GM19238 (cell line): ENCODE results near the gene MBD6.
A peak's percentile ranks its signal among the peaks of the same experiment; 100 is the strongest.

Source experiments
- DNase-seq: peaks from one replicate; pipeline ENCODE4 v3.0.0; 2011; ENCODE audit warnings: low spot score; ENCODE audit not compliant: insufficient read length

The MBD6 gene

DNA sequence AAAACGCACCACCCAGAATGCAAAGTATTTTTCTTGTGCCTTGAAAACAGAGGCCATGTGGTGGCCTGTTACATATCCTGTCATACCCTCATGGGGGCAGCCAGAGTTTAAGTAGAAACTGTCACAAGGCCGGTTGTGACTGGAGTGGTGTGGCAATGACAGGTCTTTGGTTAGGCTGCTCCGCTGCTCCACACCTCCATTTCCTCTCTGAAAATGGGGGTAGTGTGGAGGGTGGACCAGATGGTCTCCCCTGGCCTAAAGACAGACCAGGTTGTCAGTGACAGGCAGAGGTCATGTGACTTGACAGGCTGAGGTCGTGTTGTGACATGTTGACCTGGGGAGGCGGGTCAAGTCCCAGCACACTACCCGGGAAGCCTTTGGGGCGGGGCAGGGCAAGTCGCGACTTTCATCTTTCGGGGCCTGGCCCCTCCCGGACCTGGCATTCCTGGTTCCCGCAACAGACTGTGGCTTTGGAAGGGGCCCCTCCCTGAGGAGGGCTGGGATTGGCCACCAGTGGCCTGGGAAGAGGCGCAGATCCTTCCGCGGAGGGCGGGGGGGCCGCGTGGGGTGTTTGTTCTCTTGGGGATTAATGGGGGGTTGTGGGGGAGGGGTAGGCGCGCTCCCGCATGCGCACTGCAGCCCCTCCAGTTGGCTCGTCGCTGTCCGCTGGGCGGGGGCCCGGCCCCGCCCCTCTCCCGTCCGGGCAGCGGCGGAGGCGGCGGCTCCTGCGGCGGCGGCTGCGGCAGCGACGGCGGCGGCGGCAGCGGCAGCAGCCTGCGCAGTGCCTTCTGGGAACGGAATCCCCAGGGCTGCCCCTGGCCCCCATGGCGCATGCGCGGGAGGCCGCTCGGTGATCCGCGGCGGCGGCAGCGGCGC is at the start of gene MBD6:
Gene MBD6 (plus strand): TSS at position 814 of the 876 bp plus-strand sequence. CDS start 1,480 bp downstream, outside the sequence.
- DNase-seq = peak; percentile 96

GRCh38 chr12:57473392-57473791 is 49.2 kb upstream of the MBD6 start:
- no peak for DNase-seq

DNA sequence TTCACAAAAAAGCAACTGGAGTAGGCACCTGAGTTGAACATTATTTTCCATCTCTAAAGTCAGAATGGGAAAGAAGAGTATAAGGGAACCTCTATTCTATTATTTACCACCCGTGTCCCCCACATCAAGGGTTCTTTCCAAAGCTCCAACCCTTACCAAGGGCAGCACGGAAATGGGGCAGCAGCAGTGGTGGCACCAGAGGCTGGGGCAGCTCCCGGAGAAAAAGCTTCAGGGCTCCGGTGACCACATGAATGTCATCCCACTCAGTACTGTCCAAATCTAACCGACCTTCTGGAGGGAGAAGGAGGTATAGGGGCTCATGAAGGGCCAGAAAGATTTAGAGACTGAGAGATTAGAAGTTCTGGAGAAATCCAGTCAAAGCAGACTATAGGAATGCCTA is 48.7 kb upstream of the MBD6 start:
- DNase-seq = no peak

DNA sequence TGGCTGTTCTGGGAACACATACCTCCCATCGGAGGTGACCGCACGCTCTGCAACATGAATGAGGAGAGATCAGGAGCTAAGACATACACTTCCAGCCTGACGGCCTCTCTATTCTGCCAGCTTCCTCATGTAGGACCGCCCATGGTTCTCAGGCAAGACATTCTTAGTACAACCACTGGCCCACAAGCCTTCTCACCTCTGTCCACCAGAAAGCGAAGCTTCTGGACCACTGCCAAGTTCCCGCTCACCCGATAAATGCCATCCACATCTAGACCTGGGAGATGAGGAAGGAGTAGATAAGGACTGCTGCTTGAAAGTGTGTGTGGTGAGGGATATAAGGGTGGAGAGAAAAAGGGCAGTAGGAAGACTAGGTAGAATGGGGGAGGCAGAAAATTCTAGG is 48.2 kb upstream of the MBD6 start:
- no peak for DNase-seq

DNA sequence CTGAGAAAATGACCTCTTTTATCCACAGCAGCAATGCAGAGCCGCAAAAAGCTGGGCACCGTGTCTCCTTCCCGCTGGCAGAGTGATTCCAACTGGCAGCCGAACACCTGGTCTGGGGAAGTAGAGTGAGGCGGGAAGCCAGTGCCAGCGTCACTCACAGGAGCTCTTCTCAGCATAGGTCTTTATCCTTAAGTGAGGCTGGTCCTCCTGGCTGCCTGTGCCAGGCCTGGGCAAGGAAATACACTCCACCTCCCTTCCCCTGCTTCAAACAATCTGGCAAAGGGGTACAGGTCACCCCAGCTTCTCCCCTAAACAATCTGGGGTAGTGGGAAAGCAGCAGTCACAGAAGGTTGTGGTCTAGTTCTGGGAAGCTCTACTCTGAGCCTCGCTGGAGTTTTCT is 47.8 kb upstream of the MBD6 start:
- DNase-seq = no peak

- no peak for DNase-seq
Observed at GRCh38 chr12:57475271-57476161, 47.1 kb upstream of the MBD6 start.

- DNase-seq = peak; percentile 71
Observed at GRCh38 chr12:57476162-57476992, 46.2 kb upstream of the MBD6 start.

- DNase-seq = no peak
Observed at GRCh38 chr12:57476993-57477709, 45.5 kb upstream of the MBD6 start.

DNA sequence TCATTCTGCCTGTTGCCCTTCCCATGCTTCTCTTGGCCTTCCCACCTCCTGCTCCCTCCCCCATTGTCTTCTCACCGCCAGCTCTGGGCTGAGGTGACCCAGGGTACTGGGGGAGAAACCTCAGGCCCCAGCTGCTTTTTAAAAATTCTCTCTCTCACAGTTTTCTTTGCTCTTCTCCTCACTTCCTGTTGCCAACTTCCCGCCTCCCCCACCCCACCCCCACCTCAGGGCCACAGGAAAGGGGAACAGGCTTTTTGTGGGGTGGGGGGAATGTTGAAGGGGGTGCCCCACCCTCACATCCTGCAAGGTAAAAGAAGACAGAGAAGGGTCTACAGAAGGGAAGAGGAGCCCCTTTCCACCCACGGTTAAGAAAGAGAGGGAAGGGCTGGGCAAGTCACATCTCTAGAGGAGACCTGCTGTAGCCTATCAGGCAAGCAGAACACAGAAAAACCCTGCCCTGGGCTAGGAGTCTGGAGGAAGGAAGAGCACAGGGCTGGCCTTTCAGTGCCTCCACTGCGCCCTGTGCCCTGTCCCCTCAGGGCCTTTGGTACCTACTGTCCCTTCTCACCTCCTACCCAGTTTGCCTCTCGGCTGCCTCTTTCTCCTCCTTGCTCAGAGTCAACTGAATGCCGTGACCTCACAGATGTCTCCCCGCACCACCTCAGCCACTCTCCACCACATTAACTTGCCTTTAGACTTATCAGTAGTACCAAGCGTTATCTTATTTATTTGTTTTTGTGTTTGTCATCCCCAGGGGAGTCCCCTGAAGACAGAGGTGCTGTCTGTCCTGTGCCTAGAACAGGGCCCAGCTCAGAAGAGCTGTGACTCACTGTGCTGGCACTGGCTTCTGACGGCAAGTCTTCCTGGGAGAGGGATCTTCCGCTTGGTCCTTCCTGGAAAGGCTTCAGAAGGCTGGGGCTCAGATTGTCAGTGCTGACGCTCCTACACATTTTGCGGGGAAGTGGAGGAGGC is 44.6 kb upstream of the MBD6 start:
- peak; percentile 60 for DNase-seq

DNA sequence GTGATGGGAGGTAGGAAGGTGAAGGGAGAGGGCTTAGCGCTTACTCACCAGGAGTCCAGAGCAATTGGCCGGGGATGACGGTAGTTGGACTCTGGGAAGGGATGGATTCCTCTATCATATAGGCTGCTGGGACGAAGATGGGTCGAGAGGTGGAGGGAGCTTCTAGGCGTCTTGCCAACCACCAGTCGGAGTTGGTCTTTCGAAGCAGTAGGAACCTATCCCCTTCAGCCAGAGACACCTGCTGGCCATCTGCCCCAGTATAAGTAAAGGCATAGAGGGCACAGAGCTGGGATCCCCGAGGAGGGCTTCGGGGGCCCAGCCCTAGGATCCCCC is 43.6 kb upstream of the MBD6 start:
- DNase-seq = no peak

DNA sequence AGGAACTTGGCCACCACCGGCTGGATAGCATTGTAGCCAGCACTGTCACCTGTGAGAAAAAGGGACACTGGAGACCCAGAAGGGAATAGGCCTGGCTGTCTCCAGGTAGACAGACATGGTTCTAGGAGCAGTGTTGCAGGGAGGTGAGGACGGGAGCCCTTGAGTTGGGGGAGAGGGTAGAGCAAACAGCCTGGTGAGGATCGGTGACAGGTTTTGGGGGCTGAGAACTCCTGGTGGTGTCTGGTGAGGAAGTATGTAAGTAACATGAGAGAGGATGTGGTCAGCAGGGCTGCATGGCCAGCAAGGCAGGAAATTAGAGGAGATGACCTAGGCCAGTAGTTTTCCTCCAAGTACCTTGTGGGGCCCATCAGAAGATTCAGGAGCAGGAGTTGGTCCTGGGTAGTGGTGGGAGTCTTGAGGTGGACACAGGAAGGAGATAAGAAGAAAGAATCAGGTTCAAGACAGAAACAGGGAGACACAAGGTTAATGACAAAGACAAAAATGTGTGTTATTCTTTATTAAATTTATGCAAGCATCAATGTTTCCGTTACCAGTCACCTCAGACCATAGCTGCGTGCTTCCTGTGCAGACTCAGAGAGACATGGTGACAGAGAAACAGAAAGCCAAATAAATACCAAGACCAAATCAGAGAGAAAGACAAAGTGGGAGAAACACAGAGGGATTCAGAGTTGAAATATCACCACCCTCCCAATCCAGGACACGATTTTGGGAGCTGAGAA is 43.1 kb upstream of the MBD6 start, which contains the start of gene ARHGAP9:
Gene ARHGAP9 (minus strand): TSS at position 491 of the 740 bp plus-strand sequence. CDS start 460 bp downstream, at position 31.
- DNase-seq = peak; percentile 65

DNA sequence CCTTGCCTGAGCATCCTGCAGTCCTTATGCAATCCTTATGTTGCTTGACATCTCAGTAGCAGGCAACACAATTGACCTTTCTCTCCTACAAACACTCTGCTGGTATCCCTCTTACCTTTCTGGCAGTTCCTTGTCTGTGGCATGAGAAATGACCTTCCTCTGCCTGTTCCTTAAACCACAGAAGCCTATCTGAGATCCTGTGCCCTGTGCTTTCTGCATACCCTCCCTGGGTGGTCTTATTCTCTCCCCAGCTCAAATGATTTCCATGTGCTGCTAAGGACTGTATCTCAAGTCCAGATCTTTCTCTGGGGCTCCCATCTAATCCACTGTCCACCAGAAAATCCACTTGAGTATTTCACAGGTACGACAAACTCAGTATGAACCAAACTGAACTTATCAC is 41.0 kb upstream of the MBD6 start:
- DNase-seq = no peak

GRCh38 chr12:57483466-57483865 is 39.2 kb upstream of the MBD6 start:
- DNase-seq = no peak

DNA sequence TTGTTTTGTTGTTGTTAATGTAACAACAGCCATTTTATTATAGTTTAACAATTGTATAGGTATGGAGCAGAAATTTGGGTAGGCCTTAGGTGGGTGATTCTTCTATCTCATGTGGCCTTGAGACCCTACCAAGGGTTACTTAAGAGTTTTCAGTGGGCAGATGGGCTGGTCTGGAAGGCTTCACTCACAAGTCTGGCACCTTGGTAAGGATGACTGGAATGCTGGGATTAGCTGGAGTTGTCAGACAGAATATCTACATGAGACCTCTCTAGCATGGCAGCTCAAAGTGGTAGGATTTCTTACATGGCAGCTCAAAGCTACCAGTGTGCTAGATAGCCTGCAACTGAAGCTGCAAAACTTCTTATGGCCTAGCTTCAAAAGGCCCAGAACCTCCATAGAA is 36.9 kb upstream of the MBD6 start:
- no peak for DNase-seq

- no peak for DNase-seq
Observed at GRCh38 chr12:57487055-57487596, 35.5 kb upstream of the MBD6 start.

GRCh38 chr12:57487597-57488401 is 34.8 kb upstream of the MBD6 start, which contains the start of gene MARS1:
MARS1 (plus strand) TSS chr12:57488068; CDS start chr12:57488091, 23 bp downstream.
- peak; percentile 86 for DNase-seq

DNA sequence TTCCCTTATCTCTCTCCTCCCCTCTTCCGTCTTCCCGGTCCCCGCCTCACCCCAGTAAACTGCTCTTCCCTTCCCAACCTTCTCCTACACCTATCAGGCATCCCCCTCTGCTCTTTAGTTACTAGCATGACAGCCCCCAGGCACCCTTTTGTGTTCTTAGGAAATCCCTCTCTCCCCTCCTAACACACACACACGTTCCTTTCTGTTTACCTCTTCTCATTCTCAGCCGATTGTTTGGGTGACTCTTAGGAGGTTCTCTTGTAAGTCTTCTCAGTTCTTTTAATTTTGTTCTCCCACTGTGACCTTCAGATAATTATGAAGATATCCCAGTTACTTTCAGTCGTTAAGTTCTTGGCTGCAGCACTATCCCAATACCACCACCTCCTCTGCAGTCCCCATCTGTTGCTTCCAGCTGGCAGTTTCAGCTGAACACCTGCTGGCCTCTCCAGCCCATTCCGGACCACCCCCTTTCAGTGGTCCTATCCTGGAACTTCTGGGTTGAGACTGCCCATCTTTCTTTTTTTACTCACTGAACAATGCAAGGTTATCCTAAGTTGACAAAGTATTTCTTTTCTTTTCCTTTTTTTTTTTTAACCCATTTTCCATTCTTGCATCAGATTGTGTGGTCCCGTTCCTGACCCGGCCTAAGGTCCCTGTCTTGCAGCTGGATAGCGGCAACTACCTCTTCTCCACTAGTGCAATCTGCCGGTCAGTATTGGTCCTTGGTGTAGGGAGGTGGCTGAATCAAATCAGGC is 34.0 kb upstream of the MBD6 start:
- DNase-seq = no peak
